ENCODE data around the gene LRRC56. TPM values are rescaled to one million over a fixed set of nuclear protein-coding genes. Genes with fewer than 3 reads are reported as not detected.

The LRRC56 gene
- total and polyA plus RNA-seq, 5 donors from 2014 or later: 0.89 to 5.8 (median 2.7) TPM

DNA sequence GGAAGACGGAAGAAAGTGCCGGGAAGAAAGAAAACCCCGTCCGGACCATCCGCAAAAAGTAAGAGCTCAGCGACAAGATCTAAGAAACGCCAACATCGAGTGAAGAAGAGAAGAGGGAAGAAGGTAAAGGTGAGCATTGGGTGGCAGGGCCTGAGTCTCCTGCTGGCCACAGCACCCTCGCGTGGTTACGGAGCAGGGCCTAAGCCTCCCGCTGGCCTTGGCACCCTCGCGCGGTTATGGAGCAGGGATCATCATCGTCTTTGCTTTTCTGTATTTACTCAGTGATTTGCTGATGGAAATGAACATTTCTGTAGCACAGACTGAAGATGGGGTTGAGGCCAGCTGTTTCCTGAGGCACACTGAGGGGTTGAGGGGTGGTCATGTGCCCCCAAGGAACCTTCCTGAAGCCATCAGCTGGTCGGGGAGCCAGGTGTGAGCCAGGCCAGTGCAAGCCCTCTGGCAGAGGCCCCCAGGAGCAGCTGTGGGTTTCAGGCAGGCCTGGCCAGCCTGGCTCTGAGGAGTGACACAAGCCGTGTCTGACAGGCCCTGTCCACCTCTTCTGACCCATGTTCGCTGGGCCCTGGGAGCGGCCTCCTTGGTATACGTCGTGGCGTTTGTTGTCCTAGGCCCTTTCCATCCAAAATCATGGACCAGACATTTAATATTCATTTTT, 64.4 kb downstream of the LRRC56 start:
- Histone ChIP-seq H3K27me3 (ENCODE audit: control insufficient read depth, insufficient read depth, low read length) (no peaks in the 10 kb centered on the region), H3K36me3 (ENCODE audit: control insufficient read depth, insufficient read depth, low read length) (peaks cover 75% of the 10 kb centered on the region), H3K27ac (ENCODE audit: insufficient read depth, low read length, poor library complexity, severe bottlenecking) (no peak overlapping the region), H3K4me3 (ENCODE audit: low read depth, low read length) (no peak overlapping the region), H3K9me3 (ENCODE audit: control insufficient read depth in 2 of 2, low read length in 2 of 2) (no peaks in the 10 kb centered on the region), H3K4me1 (ENCODE audit: control insufficient read depth, insufficient read depth, low read length, poor library complexity, severe bottlenecking) (no peaks in the 10 kb centered on the region)
- Mint-ChIP-seq H3K9me3 (no peaks in the 10 kb centered on the region), H3K27me3 (no peaks in the 10 kb centered on the region), H3K27ac (no peak overlapping the region), H3K4me1 (no peaks in the 10 kb centered on the region), H3K36me3 (peaks cover 15% of the 10 kb centered on the region), H3K4me3 (no peak overlapping the region)
- ATAC-seq (ENCODE audit: low read depth in 2 of 2) (no peak), DNase-seq (no peak)

DNA sequence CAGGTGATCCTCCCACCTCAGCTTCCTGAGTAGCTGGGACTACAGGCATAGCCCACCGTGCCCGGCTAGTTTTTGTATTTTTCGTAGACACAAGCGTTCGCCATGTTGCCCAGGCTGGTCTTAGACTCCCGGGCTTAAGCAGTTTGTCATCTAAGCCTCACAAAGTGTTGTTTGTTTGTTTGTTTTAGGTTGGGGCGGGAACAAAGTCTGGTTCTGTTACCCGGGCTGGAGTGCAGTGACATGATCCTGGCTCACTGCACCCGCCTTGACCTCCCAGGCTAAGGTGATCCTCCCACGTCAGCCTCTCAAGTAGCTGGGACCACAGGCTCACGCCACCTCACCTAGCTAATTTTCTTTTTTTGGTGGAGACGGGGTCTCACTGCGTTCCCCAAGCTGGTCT, 65.8 kb downstream of the LRRC56 start:
- no peak for DNase-seq
- Mint-ChIP-seq H3K27ac (no peak overlapping the region), H3K27me3 (no peaks in the 10 kb centered on the region), H3K4me1 (no peaks in the 10 kb centered on the region), H3K9me3 (no peaks in the 10 kb centered on the region), H3K4me3 (no peak overlapping the region), H3K36me3 (peaks cover 15% of the 10 kb centered on the region)
- Histone ChIP-seq H3K4me3 (ENCODE audit: low read depth, low read length) (no peak overlapping the region), H3K9me3 (ENCODE audit: control insufficient read depth in 2 of 2, low read length in 2 of 2) (no peaks in the 10 kb centered on the region), H3K27ac (ENCODE audit: insufficient read depth, low read length, poor library complexity, severe bottlenecking) (no peak overlapping the region), H3K27me3 (ENCODE audit: control insufficient read depth, insufficient read depth, low read length) (no peaks in the 10 kb centered on the region), H3K4me1 (ENCODE audit: control insufficient read depth, insufficient read depth, low read length, poor library complexity, severe bottlenecking) (no peaks in the 10 kb centered on the region), H3K36me3 (ENCODE audit: control insufficient read depth, insufficient read depth, low read length) (peaks cover 76% of the 10 kb centered on the region)
- no peak for ATAC-seq (ENCODE audit: low read depth in 2 of 2)

Other genes with a start within 250 kb of the LRRC56 start
- 188 TPM for gene PGGHG, start 248.4 kb upstream of the LRRC56 start, total RNA-seq
- gene PGGHG, start 248.4 kb upstream of the LRRC56 start, polyA plus RNA-seq: 1 to 10 TPM; 1.5 to 2.9 (median 2.5) TPM
- not detected for gene IFITM5, start 238.0 kb upstream of the LRRC56 start, total RNA-seq
- not detected for gene IFITM5, start 238.0 kb upstream of the LRRC56 start, polyA plus RNA-seq
- gene IFITM2, start 229.7 kb upstream of the LRRC56 start, total RNA-seq: 376 TPM
- gene IFITM2, start 229.7 kb upstream of the LRRC56 start, polyA plus RNA-seq: 1,000 to 10,000 TPM; 1,701 to 2,097 (median 1,858) TPM
- 320 TPM for gene IFITM1, start 223.5 kb upstream of the LRRC56 start, total RNA-seq
- 1,000 to 10,000 TPM; 1,249 to 1,544 (median 1,415) TPM for gene IFITM1, start 223.5 kb upstream of the LRRC56 start, polyA plus RNA-seq
- gene IFITM3, start 216.7 kb upstream of the LRRC56 start, total RNA-seq: 6.7 TPM
- gene IFITM3, start 216.7 kb upstream of the LRRC56 start, polyA plus RNA-seq: 10 to 100 TPM in 2 of 4 donors, 1 to 10 TPM in 2; 3.5 to 94.8 (median 42.6) TPM
- 0.99 TPM for gene B4GALNT4, start 168.0 kb upstream of the LRRC56 start, total RNA-seq
- not detected for gene B4GALNT4, start 168.0 kb upstream of the LRRC56 start, polyA plus RNA-seq
- gene PKP3, start 143.3 kb upstream of the LRRC56 start, total RNA-seq: 0.30 TPM
- under 1 TPM in 3 of 4 donors, not detected in 1; 0.09 to 0.75 (median 0.27) TPM for gene PKP3, start 143.3 kb upstream of the LRRC56 start, polyA plus RNA-seq
- 387 TPM for gene SIGIRR, start 122.5 kb upstream of the LRRC56 start, total RNA-seq
- 100 to 1,000 TPM; 213 to 274 (median 220) TPM for gene SIGIRR, start 122.5 kb upstream of the LRRC56 start, polyA plus RNA-seq
- gene ANO9, start 95.5 kb upstream of the LRRC56 start, total RNA-seq: 153 TPM
- gene ANO9, start 95.5 kb upstream of the LRRC56 start, polyA plus RNA-seq: 10 to 100 TPM in 3 of 4 donors, 1 to 10 TPM in 1; 8.9 to 16.4 (median 12.3) TPM
- gene PTDSS2, start 87.2 kb upstream of the LRRC56 start, total RNA-seq: 19.3 TPM
- gene PTDSS2, start 87.2 kb upstream of the LRRC56 start, polyA plus RNA-seq: 1 to 10 TPM; 6.1 to 8.3 (median 6.8) TPM
- 112 TPM for gene RNH1, start 30.3 kb upstream of the LRRC56 start, total RNA-seq
- 100 to 1,000 TPM; 126 to 155 (median 133) TPM for gene RNH1, start 30.3 kb upstream of the LRRC56 start, polyA plus RNA-seq
- 35.0 TPM for gene HRAS, start 2.0 kb upstream of the LRRC56 start, total RNA-seq
- gene HRAS, start 2.0 kb upstream of the LRRC56 start, polyA plus RNA-seq: 10 to 100 TPM; 15.9 to 35.2 (median 21.1) TPM
- gene LMNTD2, start 23.2 kb downstream of the LRRC56 start, total RNA-seq: 5.1 TPM
- gene LMNTD2, start 23.2 kb downstream of the LRRC56 start, polyA plus RNA-seq: 1 to 10 TPM in 2 of 4 donors, under 1 TPM in 2; 0.79 to 1.4 (median 1.0) TPM
- gene RASSF7, start 23.4 kb downstream of the LRRC56 start, total RNA-seq: 27.2 TPM
- gene RASSF7, start 23.4 kb downstream of the LRRC56 start, polyA plus RNA-seq: 10 to 100 TPM; 23.9 to 34.2 (median 31.8) TPM
- 43.8 TPM for gene PHRF1, start 38.9 kb downstream of the LRRC56 start, total RNA-seq
- gene PHRF1, start 38.9 kb downstream of the LRRC56 start, polyA plus RNA-seq: 1 to 10 TPM; 3.8 to 6.0 (median 5.0) TPM
- 120 TPM for gene IRF7, start 78.4 kb downstream of the LRRC56 start, total RNA-seq
- gene IRF7, start 78.4 kb downstream of the LRRC56 start, polyA plus RNA-seq: 10 to 100 TPM; 27.2 to 38.9 (median 28.6) TPM
- not detected for gene CDHR5, start 87.4 kb downstream of the LRRC56 start, total RNA-seq
- not detected for gene CDHR5, start 87.4 kb downstream of the LRRC56 start, polyA plus RNA-seq
- not detected for gene SCT, start 89.7 kb downstream of the LRRC56 start, total RNA-seq
- gene SCT, start 89.7 kb downstream of the LRRC56 start, polyA plus RNA-seq: not detected
- not detected for gene DRD4, start 99.7 kb downstream of the LRRC56 start, total RNA-seq
- not detected for gene DRD4, start 99.7 kb downstream of the LRRC56 start, polyA plus RNA-seq
- 84.1 TPM for gene DEAF1, start 157.7 kb downstream of the LRRC56 start, total RNA-seq
- 10 to 100 TPM; 33.5 to 46.5 (median 37.4) TPM for gene DEAF1, start 157.7 kb downstream of the LRRC56 start, polyA plus RNA-seq
- gene TMEM80, start 158.3 kb downstream of the LRRC56 start, total RNA-seq: 26.3 TPM
- 10 to 100 TPM; 24.5 to 35.0 (median 27.0) TPM for gene TMEM80, start 158.3 kb downstream of the LRRC56 start, polyA plus RNA-seq
- gene EPS8L2, start 168.7 kb downstream of the LRRC56 start, total RNA-seq: 11.2 TPM
- 10 to 100 TPM; 17.4 to 19.4 (median 18.3) TPM for gene EPS8L2, start 168.7 kb downstream of the LRRC56 start, polyA plus RNA-seq
- 68.3 TPM for gene TALDO1, start 209.9 kb downstream of the LRRC56 start, total RNA-seq
- 100 to 1,000 TPM; 227 to 274 (median 240) TPM for gene TALDO1, start 209.9 kb downstream of the LRRC56 start, polyA plus RNA-seq
- 42.1 TPM for gene GATD1, start 240.0 kb downstream of the LRRC56 start, total RNA-seq
- 1 to 10 TPM; 3.6 to 5.5 (median 4.8) TPM for gene GATD1, start 240.0 kb downstream of the LRRC56 start, polyA plus RNA-seq

Measured in CD4-positive, CD25-positive, alpha-beta regulatory T cell (primary cell).